Prostate gland (tissue), 2 donors: ENCODE measurements around the gene ZNF281. TPM values are rescaled to one million over a fixed set of nuclear protein-coding genes. Genes with fewer than 3 reads are reported as not detected.

Experiments used
- DNase-seq: peaks from one replicate; pipeline ENCODE4 v3.0.0-alpha.2; 2019; ENCODE audit warnings: low spot score
- H3K27ac ChIP-seq, 2 donors: fragments of 200-600 bp; sonication (generic); 2 replicates each; pipeline ENCODE4 v1.5.1; 2017 to 2019
- H3K27me3 ChIP-seq: fragments of 200-600 bp; sonication (generic); replicated peaks from 2 replicates; pipeline ENCODE4 v1.5.1; 2019; ENCODE audit not compliant: insufficient read depth
- H3K36me3 ChIP-seq, 2 donors: fragments of 200-600 bp; sonication (generic); 1 replicate in 1 of 2; 2 replicates in 1 of 2; pipeline versions ENCODE4 v1.5.1 to v1.8.1; 2017 to 2019
- H3K4me1 ChIP-seq: fragments of 200-600 bp; sonication (generic); replicated peaks from 2 replicates; pipeline ENCODE4 v1.5.1; 2019
- H3K4me3 ChIP-seq, 2 donors: fragments of 200-600 bp; sonication (generic); 2 replicates each; pipeline ENCODE4 v1.5.1; 2017 to 2019
- H3K9me3 ChIP-seq: fragments of 200-600 bp; sonication (generic); 2 replicates; pipeline ENCODE4 v1.5.1; 2017
- CTCF ChIP-seq, 4 experiments: fragments of 200-600 bp in 2 of 4; fragments of 450-650 bp in 2 of 4; sonication (generic) in 2 of 4; IDR thresholded peaks; 1 replicate in 3 of 4; 2 replicates in 1 of 4; pipeline ENCODE4 v1.5.1; 2016 to 2019; ENCODE audit warnings: antibody characterized with exemption in 4 of 4, mild to moderate bottlenecking in 2 of 4, moderate library complexity in 2 of 4
- POLR2A ChIP-seq: fragments of 450-650 bp; IDR thresholded peaks from one replicate; pipeline ENCODE4 v1.6.1; 2016; ENCODE audit warnings: antibody characterized with exemption, mild to moderate bottlenecking
- POLR2AphosphoS5 ChIP-seq: sonication (generic); formaldehyde crosslinking; IDR thresholded peaks from one replicate; pipeline ENCODE4 v1.6.1; 2017; ENCODE audit warnings: antibody characterized with exemption
- WGBS: methylation state at CpG from one replicate; pipeline ENCODE4 v1.1.5; 2018; 5-methylcytosine and 5-hydroxymethylcytosine counted together
- intact Hi-C: fragments of 100-400 bp; cut with DNase I; formaldehyde crosslinking; loops from one replicate; pipeline ENCODE4 v1.14.2; 2022
- total RNA-seq, 2 donors: library from RNA; depleted of rRNA; stranded (reverse); fragments of >200 nt; gene quantifications; one replicate each; pipeline ENCODE4 v1.1.0, GENCODE V29; 2016

Gene ZNF281
- total RNA-seq, 2 donors from 2014 or later: 7.5 to 12.6 TPM

GRCh38 chr1:200399860-200400259, 10.0 kb downstream of the ZNF281 start:
- H3K36me3 ChIP-seq: no peaks in the 10 kb centered on the region
- TF ChIP-seq POLR2AphosphoS5 (no peak), CTCF (IDR thresholded peaks at IDR 0.05) (no peak), POLR2A (no peak)
- H3K4me1 ChIP-seq: no peaks in the 10 kb centered on the region
- 94% methylated on average over 1 of the region's 1 CpG for WGBS
- no peaks in the 10 kb centered on the region for H3K9me3 ChIP-seq
- no peak overlapping the region for H3K4me3 ChIP-seq
- H3K27ac ChIP-seq: no peak overlapping the region
- intact Hi-C loops: no loop called here
- DNase-seq: no peak
- H3K27me3 ChIP-seq: no peaks in the 10 kb centered on the region

GRCh38 chr1:200398373-200398772, 11.5 kb downstream of the ZNF281 start:
- TF ChIP-seq CTCF (IDR thresholded peaks at IDR 0.05): no peak
- TF ChIP-seq POLR2A: no peak
- no peak for TF ChIP-seq POLR2AphosphoS5
- Histone ChIP-seq H3K4me3 (no peak overlapping the region), H3K4me1 (no peaks in the 10 kb centered on the region), H3K27me3 (no peaks in the 10 kb centered on the region), H3K27ac (no peak overlapping the region), H3K9me3 (no peaks in the 10 kb centered on the region), H3K36me3 (no peaks in the 10 kb centered on the region)
- intact Hi-C loops: no loop called here
- WGBS: 90% methylated on average over 1 of the region's 1 CpG
- no peak for DNase-seq

GRCh38 chr1:200392625-200393185, 17.1 kb downstream of the ZNF281 start:
- no peak overlapping the region for H3K4me3 ChIP-seq
- intact Hi-C loops: no loop called here
- no peaks in the 10 kb centered on the region for H3K9me3 ChIP-seq
- H3K27ac ChIP-seq: no peak overlapping the region
- WGBS: 85% methylated on average over 7 of the region's 7 CpGs
- TF ChIP-seq CTCF (IDR thresholded peaks at IDR 0.05): no peak
- TF ChIP-seq POLR2AphosphoS5: no peak
- TF ChIP-seq POLR2A: no peak
- no peak for DNase-seq
- H3K4me1 ChIP-seq: no peaks in the 10 kb centered on the region
- H3K36me3 ChIP-seq: no peaks in the 10 kb centered on the region
- no peaks in the 10 kb centered on the region for H3K27me3 ChIP-seq

- no peaks in the 10 kb centered on the region for H3K4me1 ChIP-seq
- H3K27me3 ChIP-seq: no peaks in the 10 kb centered on the region
- no peak overlapping the region for H3K4me3 ChIP-seq
- WGBS: 44% methylated on average over 1 of the region's 1 CpG
- H3K27ac ChIP-seq: no peak overlapping the region
- no peaks in the 10 kb centered on the region for H3K36me3 ChIP-seq
- no peak for TF ChIP-seq POLR2AphosphoS5
- TF ChIP-seq CTCF (IDR thresholded peaks at IDR 0.05): no peak
- no peak for TF ChIP-seq POLR2A
- intact Hi-C loops: no loop called here
- H3K9me3 ChIP-seq: no peaks in the 10 kb centered on the region
- no peak for DNase-seq
These were observed 18.1 kb downstream of the ZNF281 start for GRCh38 chr1:200391747-200392146.

GRCh38 chr1:200388791-200389190, 21.0 kb downstream of the ZNF281 start:
- TF ChIP-seq CTCF (IDR thresholded peaks at IDR 0.05) (no peak), POLR2AphosphoS5 (no peak), POLR2A (no peak)
- H3K4me1 ChIP-seq: no peaks in the 10 kb centered on the region
- intact Hi-C loops: no loop called here
- no peaks in the 10 kb centered on the region for H3K27me3 ChIP-seq
- no peaks in the 10 kb centered on the region for H3K36me3 ChIP-seq
- H3K27ac ChIP-seq: no peak overlapping the region
- H3K9me3 ChIP-seq: no peaks in the 10 kb centered on the region
- 82% methylated on average over 1 of the region's 1 CpG for WGBS
- no peak overlapping the region for H3K4me3 ChIP-seq
- DNase-seq: no peak
